Suprapubic skin (tissue), 3 donors: Measurements from ENCODE around the gene GTF3C6.

Source experiments
- EP300 ChIP-seq: sonication (generic); formaldehyde crosslinking; IDR thresholded peaks from one replicate; pipeline ENCODE4 v1.6.1; 2017; ENCODE audit warnings: antibody characterized with exemption
- POLR2A ChIP-seq, 2 donors: fragments of 450-650 bp; IDR thresholded peaks; one replicate each; pipeline ENCODE4 v1.6.1; 2017; ENCODE audit warnings: antibody characterized with exemption in 2 of 2, mild to moderate bottlenecking in 2 of 2, moderate library complexity in 2 of 2
- TF ChIP-seq, protein P1 (sequence below), 2 donors: fragments of 200-600 bp in 1 of 2; fragments of 450-650 bp in 1 of 2; sonication (generic) in 1 of 2; IDR thresholded peaks; one replicate each; pipeline ENCODE4 v1.5.1; 2016 to 2019; ENCODE audit warnings: antibody characterized with exemption in 2 of 2, mild to moderate bottlenecking in 1 of 2, moderate library complexity in 1 of 2

DNA sequence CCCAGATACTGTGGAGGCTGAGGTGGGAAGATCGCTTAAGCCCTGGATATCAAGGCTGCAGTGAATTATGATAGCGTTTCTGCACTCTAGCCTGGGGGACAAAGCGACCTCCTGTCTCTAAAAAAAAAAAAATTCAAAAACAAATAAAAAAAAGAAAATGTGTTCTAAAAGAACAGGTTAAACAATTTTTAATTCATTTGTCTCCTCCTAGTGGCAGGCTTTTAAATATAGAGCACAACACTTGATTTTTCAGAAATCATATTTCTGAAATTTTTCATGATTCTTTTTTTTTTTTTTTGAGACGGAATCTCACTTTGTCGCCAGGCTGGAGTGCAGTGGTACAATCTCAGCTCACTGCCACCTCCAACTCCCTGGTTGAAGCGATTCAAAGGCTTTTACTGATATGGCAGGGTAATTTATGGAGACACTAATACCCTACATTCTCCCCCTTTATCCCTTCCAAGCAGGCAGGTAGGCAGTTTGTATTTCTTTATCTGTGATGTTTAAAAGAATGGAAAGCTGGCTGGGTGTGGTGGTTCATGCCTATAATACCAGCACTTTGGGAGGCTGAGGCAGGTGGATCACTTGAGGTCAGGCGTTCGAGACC is 8.7 kb upstream of the GTF3C6 start:
- TF ChIP-seq, protein P1, sequence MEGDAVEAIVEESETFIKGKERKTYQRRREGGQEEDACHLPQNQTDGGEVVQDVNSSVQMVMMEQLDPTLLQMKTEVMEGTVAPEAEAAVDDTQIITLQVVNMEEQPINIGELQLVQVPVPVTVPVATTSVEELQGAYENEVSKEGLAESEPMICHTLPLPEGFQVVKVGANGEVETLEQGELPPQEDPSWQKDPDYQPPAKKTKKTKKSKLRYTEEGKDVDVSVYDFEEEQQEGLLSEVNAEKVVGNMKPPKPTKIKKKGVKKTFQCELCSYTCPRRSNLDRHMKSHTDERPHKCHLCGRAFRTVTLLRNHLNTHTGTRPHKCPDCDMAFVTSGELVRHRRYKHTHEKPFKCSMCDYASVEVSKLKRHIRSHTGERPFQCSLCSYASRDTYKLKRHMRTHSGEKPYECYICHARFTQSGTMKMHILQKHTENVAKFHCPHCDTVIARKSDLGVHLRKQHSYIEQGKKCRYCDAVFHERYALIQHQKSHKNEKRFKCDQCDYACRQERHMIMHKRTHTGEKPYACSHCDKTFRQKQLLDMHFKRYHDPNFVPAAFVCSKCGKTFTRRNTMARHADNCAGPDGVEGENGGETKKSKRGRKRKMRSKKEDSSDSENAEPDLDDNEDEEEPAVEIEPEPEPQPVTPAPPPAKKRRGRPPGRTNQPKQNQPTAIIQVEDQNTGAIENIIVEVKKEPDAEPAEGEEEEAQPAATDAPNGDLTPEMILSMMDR (IDR thresholded peaks at IDR 0.05) = peak; percentile 26 to 43
- no peak for TF ChIP-seq POLR2A (IDR thresholded peaks at IDR 0.05)
- no peak for TF ChIP-seq EP300
